OCI-LY7 (cell line): Measurements from ENCODE around the gene DNASE1L1. TPM values are rescaled to one million over a fixed set of nuclear protein-coding genes. Genes with fewer than 3 reads are reported as not detected.
"Not testable (repeated sequence)": the region's sequence is repeated elsewhere in the genome, so short reads cannot be mapped to it uniquely, and the experiment has no call there.

Experiments used
- BruUV-seq: library from RNA; stranded (reverse); fragments of 400-500 nt; replicated peaks from 2 replicates; lab custom pipeline; 2021; lab: Mats Ljungman, UMichigan
- CTCF ChIA-PET: fragments of 300-600 bp; sonication (Branson Sonifier 250); formaldehyde crosslinking; loops from one replicate; lab custom pipeline; 2022; ENCODE audit warnings: antibody characterized with exemption; ENCODE audit not compliant: unreplicated experiment; lab: Charles Lee
- POLR2A ChIA-PET: fragments of 300-600 bp; sonication (Branson Sonifier 250); formaldehyde crosslinking; loops from one replicate; lab custom pipeline; 2022; ENCODE audit warnings: antibody characterized with exemption; lab: Charles Lee
- DNase-seq: peaks from one replicate; pipeline ENCODE4 v3.0.0-alpha.2; 2015; ENCODE audit warnings: low spot score
- H2AFZ ChIP-seq: fragments of 200-600 bp; sonication (generic), shearing (Covaris generic); 2 replicates; pipeline ENCODE4 v1.6.1; 2014; ENCODE audit warnings: mild to moderate bottlenecking, antibody characterized with exemption, low read length, moderate library complexity
- H3K27ac ChIP-seq: fragments of 200-600 bp; sonication (generic); 2 replicates; pipeline ENCODE4 v1.5.1; 2014; ENCODE audit warnings: mixed run types, low read depth, mild to moderate bottlenecking, moderate library complexity, low read length, inconsistent platforms; ENCODE audit not compliant: poor library complexity, severe bottlenecking
- H3K36me3 ChIP-seq: fragments of 200-600 bp; sonication (generic); 2 replicates; pipeline ENCODE4 v1.6.1; 2014; ENCODE audit warnings: mild to moderate bottlenecking, antibody characterized with exemption, low read length, moderate library complexity, mixed read lengths; ENCODE audit not compliant: insufficient read depth
- H3K4me1 ChIP-seq: fragments of 200-600 bp; sonication (generic); 2 replicates; pipeline ENCODE4 v1.5.1; 2014; ENCODE audit warnings: mild to moderate bottlenecking, low read length; ENCODE audit not compliant: insufficient read depth, poor library complexity, severe bottlenecking
- H3K4me2 ChIP-seq: fragments of 200-600 bp; sonication (generic); 2 replicates; pipeline ENCODE4 v1.6.1; 2014; ENCODE audit warnings: mild to moderate bottlenecking, low read length
- H3K4me3 ChIP-seq: fragments of 200-600 bp; sonication (generic); 2 replicates; pipeline ENCODE4 v1.5.1; 2014; ENCODE audit warnings: mild to moderate bottlenecking, low read depth, low read length; ENCODE audit not compliant: poor library complexity, severe bottlenecking
- H3K79me2 ChIP-seq: fragments of 200-600 bp; sonication (generic); 2 replicates; pipeline ENCODE4 v1.6.1; 2016; ENCODE audit warnings: low read depth, mild to moderate bottlenecking, low read length, moderate library complexity, mixed read lengths; ENCODE audit not compliant: insufficient read depth
- H3K9me2 ChIP-seq: fragments of 200-600 bp; sonication (generic); 2 replicates; pipeline ENCODE4 v1.6.1; 2016; ENCODE audit warnings: mild to moderate bottlenecking, low read length, mixed read lengths; ENCODE audit not compliant: insufficient read depth
- H3K9me3 ChIP-seq: fragments of 200-600 bp; sonication (generic); 2 replicates; pipeline ENCODE4 v1.6.1; 2014; ENCODE audit warnings: mild to moderate bottlenecking, mixed run types, low read length, mixed read lengths
- H4K20me1 ChIP-seq: fragments of 200-600 bp; sonication (generic); 2 replicates; pipeline ENCODE4 v1.6.1; 2014; ENCODE audit warnings: mild to moderate bottlenecking, antibody characterized with exemption, low read length, moderate library complexity, mixed read lengths; ENCODE audit not compliant: insufficient read depth
- EZH2phosphoT487 ChIP-seq: fragments of 200-600 bp; sonication (generic); IDR thresholded peaks from 2 replicates; pipeline ENCODE4 v1.6.1; 2018; ENCODE audit warnings: low read depth, borderline replicate concordance, mild to moderate bottlenecking, mixed run types, antibody characterized with exemption, low read length, moderate library complexity, mixed read lengths
- intact Hi-C: fragments of 100-400 bp; cut with micrococcal nuclease; formaldehyde crosslinking; loops from one replicate; pipeline ENCODE4 v1.10.0; 2022; ENCODE audit not compliant: unreplicated experiment
- total RNA-seq, 2 experiments: library from RNA; depleted of rRNA in 1 of 2; stranded (reverse); fragments of >200 nt in 1 of 2; shearing (Covaris generic) in 1 of 2; gene quantifications; 2 replicates each; pipeline ENCODE4 v1.2.3, GENCODE V29; 2014 to 2022
- TF ChIP-seq, protein P1 (sequence below): fragments of 200-600 bp; sonication (generic); conservative IDR thresholded peaks from 2 replicates; pipeline ENCODE4 v1.5.1; 2014; ENCODE audit warnings: mild to moderate bottlenecking, antibody characterized with exemption, low read length, moderate library complexity, mixed read lengths

Gene DNASE1L1
- total RNA-seq, 2 experiments from 2014 or later, result 23.1 to 30.1 TPM

DNA sequence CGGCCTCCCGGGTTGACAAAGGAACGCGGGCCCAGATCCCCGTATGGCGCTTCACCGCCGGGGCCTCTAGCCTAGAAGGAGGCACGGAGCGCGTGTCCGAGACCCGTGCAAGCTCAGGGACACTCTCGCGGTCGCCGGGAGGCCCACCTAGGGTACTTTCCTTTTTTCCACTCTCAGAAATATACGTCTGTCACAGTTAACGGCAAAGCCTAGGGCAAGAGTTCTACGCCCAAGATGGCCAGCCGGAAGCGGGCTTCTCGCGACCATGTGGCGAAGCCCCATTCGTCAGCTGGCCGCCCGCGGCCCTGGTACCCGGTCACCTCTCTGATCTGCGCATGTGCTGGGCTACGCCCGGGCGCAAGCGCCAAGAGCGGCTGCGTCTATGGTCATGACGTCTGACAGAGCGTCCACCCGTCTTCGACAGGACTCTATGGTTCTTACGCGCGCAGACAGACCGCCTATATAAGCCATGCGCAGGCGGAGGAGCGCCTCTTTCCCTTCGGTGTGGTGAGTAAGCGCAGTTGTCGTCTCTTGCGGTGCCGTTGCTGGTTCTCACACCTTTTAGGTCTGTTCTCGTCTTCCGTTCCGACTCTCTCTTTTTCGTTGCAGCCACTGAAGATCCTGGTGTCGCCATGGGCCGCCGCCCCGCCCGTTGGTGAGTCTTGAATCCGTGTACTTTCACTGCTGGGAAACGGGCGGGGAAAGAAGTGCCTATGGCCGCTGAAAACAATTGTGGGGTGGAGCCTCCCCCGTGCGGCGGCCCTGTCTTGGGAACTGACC is 11.0 kb downstream of the DNASE1L1 start, which contains the start of gene RPL10:
Gene RPL10, plus strand, starts transcription at position 490 of the 780 bp plus-strand sequence. Its CDS starts 143 bp downstream, at position 633.
- intact Hi-C loops, result no loop called here
- Histone ChIP-seq H3K9me3 (no peaks in the 10 kb centered on the region), H3K79me2 (peaks cover 13% of the 10 kb centered on the region; the same call in 1 of the 2 replicates), H2AFZ (peak within 1 kb of the TSS; percentile 60; the same call in 1 of the 2 replicates), H3K36me3 (peaks cover 38% of the 10 kb centered on the region), H3K27ac (peak within 1 kb of the TSS; percentile 90), H3K4me3 (peak within 1 kb of the TSS; percentile 86), H3K9me2 (no peaks in the 10 kb centered on the region), H3K4me2 (peak within 1 kb of the TSS; percentile 98), H3K4me1 (peaks cover 9% of the 10 kb centered on the region), H4K20me1 (no peaks in the 10 kb centered on the region)
- ChIA-PET CTCF (no interaction called here), POLR2A (interaction anchor here (1.2 to 1.5 kb wide), 3 partner anchors 14 to 129 kb away, joined by 3 read pairs; no protein-coding TSS in a partner anchor)
- no peak for TF ChIP-seq EZH2phosphoT487
- TF ChIP-seq, protein P1, sequence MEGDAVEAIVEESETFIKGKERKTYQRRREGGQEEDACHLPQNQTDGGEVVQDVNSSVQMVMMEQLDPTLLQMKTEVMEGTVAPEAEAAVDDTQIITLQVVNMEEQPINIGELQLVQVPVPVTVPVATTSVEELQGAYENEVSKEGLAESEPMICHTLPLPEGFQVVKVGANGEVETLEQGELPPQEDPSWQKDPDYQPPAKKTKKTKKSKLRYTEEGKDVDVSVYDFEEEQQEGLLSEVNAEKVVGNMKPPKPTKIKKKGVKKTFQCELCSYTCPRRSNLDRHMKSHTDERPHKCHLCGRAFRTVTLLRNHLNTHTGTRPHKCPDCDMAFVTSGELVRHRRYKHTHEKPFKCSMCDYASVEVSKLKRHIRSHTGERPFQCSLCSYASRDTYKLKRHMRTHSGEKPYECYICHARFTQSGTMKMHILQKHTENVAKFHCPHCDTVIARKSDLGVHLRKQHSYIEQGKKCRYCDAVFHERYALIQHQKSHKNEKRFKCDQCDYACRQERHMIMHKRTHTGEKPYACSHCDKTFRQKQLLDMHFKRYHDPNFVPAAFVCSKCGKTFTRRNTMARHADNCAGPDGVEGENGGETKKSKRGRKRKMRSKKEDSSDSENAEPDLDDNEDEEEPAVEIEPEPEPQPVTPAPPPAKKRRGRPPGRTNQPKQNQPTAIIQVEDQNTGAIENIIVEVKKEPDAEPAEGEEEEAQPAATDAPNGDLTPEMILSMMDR, result no peak
- TSS peak; percentile 85 for BruUV-seq
- DNase-seq, result peak; percentile 95

DNA sequence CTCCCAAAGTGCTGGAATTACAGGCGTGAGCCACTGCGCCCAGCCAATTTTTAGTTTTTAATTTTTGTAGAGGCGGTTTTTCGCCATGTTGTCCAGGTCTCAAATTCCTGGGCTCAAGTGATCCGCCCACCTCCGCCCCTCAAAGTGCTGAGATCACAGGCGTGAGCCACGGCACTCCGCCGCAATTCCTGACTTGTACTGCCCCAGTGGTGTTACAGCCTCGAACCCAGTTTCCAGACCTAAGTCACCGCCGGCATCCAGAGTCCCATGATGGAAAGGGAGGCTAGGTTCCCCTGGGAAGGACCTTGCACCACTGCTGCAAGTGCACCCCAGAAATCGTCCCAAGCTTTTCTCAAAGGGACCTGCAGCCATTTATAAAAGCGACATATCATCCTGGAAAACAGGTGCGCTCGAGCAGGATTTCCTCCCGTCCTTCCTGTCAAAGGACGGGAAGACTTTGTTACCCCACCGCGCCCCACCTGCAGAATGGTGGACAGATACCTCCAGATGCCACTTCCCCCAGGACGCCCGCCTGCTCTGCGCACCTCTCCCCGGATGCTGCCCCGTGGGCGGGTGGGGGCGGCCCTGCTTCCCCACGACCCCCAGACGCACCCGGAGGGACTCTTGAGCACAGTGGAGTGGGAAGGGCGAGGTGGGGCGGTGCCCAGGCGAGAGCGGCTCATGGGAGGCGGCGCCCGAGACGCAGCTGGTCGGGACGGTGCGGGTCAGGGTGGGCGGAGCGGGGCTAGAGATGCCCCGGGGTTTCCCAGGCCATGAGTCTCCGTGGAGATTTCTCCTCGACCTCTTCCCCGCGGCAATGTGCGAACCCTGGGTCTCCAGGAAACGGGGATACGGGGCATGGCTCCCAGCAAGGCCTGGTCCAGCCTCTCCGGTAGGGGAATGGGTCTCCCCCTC is 11.8 kb downstream of the DNASE1L1 start:
- H3K4me1 ChIP-seq, result peaks cover 9% of the 10 kb centered on the region
- BruUV-seq, result no TSS peak
- H3K9me2 ChIP-seq, result no peaks in the 10 kb centered on the region
- no peak for TF ChIP-seq EZH2phosphoT487
- TF ChIP-seq, protein P1, result no peak
- POLR2A ChIA-PET, result interaction anchor here (0.7 to 1.5 kb wide), 2 partner anchors 71 to 77 kb away, joined by 3 read pairs; no protein-coding TSS in a partner anchor
- intact Hi-C loops, result no loop called here
- peak overlapping the region; percentile 90 for H3K27ac ChIP-seq
- peak overlapping the region; percentile 86 for H3K4me3 ChIP-seq
- peak; percentile 61 for DNase-seq
- no peaks in the 10 kb centered on the region for H3K9me3 ChIP-seq
- H2AFZ ChIP-seq, result peak overlapping the region; percentile 60; the same call in 1 of the 2 replicates
- H4K20me1 ChIP-seq, result no peaks in the 10 kb centered on the region
- H3K79me2 ChIP-seq, result peaks cover 13% of the 10 kb centered on the region; the same call in 1 of the 2 replicates
- CTCF ChIA-PET, result no interaction called here
- H3K4me2 ChIP-seq, result peak overlapping the region; percentile 89
- peaks cover 38% of the 10 kb centered on the region for H3K36me3 ChIP-seq

DNA sequence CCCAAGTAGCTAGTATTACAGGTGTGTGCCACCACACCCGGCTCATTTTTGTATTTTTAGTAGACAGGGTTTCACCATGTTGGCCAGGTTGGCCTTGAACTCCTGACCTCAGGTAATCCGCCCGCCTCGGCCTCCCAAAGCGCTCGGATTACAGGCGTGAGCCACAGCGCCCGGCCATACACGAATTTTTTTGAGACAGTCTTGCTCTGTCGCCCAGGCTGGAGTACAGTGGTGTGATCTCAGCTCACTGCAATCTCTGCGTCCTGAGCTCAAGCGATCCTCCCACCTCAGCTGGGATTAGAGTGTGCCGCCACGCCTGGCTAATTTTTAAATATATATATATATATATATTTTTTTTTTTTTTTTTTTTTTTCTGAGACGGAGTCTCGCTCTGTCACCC is 12.7 kb downstream of the DNASE1L1 start:
- intact Hi-C loops, H3K4me1 ChIP-seq, H2AFZ ChIP-seq, H3K9me3 ChIP-seq, H3K4me3 ChIP-seq, BruUV-seq, H3K4me2 ChIP-seq, H3K27ac ChIP-seq, H3K9me2 ChIP-seq, H4K20me1 ChIP-seq, CTCF ChIA-PET, DNase-seq: not testable (repeated sequence)
- Histone ChIP-seq H3K36me3 (peaks cover 31% of the 10 kb centered on the region), H3K79me2 (peaks cover 13% of the 10 kb centered on the region; the same call in 1 of the 2 replicates)
- POLR2A ChIA-PET, result interaction anchor here (0.7 kb wide), 1 partner anchor 78 kb away, joined by 3 read pairs; no protein-coding TSS in a partner anchor

DNA sequence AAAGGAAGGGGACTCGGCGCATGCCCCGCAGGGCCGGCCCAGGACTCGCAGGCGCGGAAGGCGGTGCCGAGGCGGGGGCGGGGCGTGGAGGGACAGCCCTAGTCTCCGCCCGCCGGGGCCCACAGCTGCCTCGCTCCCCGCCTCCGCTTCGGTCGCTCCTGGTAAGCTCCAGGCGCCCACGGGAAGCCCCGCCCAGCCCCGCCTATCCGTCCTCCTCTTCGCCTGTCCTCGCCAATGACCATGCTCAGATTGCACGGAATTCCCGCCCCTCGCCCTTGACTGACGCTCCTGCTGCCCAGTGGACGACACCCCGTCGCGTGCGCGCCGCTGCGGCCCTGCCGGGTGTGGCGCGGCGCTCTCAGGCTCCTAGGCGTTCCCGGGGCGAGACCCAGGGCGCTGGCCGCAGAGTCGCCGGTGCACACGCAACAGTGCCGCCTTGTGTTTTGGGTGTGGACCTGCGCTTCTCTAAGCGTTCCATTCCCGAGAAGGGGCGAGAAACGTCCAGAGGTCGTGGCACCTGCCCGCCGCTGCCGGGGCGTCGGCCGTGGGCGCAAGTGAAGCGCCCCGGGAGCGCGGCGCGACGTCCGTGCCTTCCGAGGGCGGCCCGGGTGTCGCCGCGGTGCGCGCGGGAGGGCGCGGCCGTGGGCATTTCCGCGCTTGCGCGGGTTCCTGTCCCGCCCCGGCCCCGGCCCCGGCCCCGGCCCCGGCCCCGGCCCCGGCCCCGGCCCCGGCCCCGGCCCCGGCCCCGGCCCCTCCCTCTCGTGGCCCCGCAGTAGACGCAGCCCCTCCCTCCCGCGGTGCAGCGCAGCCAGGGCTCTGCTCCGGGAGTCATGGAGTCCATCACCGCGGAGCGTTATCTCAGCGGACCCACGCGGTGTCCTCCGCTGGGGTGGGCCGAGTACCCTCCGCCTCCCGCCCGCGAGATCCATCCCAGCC is 19.0 kb downstream of the DNASE1L1 start:
- H3K9me2 ChIP-seq, H2AFZ ChIP-seq, BruUV-seq, intact Hi-C loops, H3K36me3 ChIP-seq, H3K9me3 ChIP-seq, DNase-seq, H3K27ac ChIP-seq, H3K79me2 ChIP-seq, H3K4me1 ChIP-seq, H3K4me2 ChIP-seq, POLR2A ChIA-PET, CTCF ChIA-PET, H4K20me1 ChIP-seq: not testable (repeated sequence)
- H3K4me3 ChIP-seq, result peak overlapping the region; percentile 31
